Neural cell (in vitro differentiated cells): ENCODE measurements around the gene KAT8. TPM values are rescaled to one million over a fixed set of nuclear protein-coding genes. Genes with fewer than 3 reads are reported as not detected.

Experiments
- H2AFZ ChIP-seq: fragments of 200-600, 300-800 bp; sonication (generic), shearing (Covaris generic); 2 replicates; pipeline ENCODE4 v1.6.0; 2014; ENCODE audit warnings: low read depth, mild to moderate bottlenecking, antibody characterized with exemption, low read length, moderate library complexity
- H3F3A ChIP-seq: fragments of 200-600 bp; shearing (Covaris generic); 2 replicates; pipeline ENCODE4 v1.6.1; 2016; ENCODE audit warnings: mild to moderate bottlenecking, moderate library complexity, mixed read lengths, antibody characterized with exemption, low read length; ENCODE audit not compliant: insufficient read depth, poor library complexity, severe bottlenecking
- H3K27ac ChIP-seq: fragments of 200-600, 300-800 bp; sonication (generic), shearing (Covaris generic); 2 replicates; pipeline ENCODE4 v1.5.1; 2014; ENCODE audit warnings: mild to moderate bottlenecking, low read length, moderate library complexity
- H3K27me3 ChIP-seq: fragments of 300-800, 200-600 bp; sonication (generic), shearing (Covaris generic); 2 replicates; pipeline ENCODE4 v1.6.0; 2014; ENCODE audit warnings: mild to moderate bottlenecking, low read depth, low read length, moderate library complexity; ENCODE audit not compliant: insufficient read depth
- H3K36me3 ChIP-seq: fragments of 300-800, 200-600 bp; sonication (generic), shearing (Covaris generic); 2 replicates; pipeline ENCODE4 v1.5.1; 2014; ENCODE audit warnings: mild to moderate bottlenecking, antibody characterized with exemption, low read length, moderate library complexity; ENCODE audit not compliant: insufficient read depth
- H3K4me2 ChIP-seq: fragments of 300-800, 200-600 bp; sonication (generic), shearing (Covaris generic); 2 replicates; pipeline ENCODE4 v1.6.0; 2014; ENCODE audit warnings: mild to moderate bottlenecking, low read length
- H3K4me3 ChIP-seq: fragments of 300-800, 200-600 bp; sonication (generic), shearing (Covaris generic); 2 replicates; pipeline ENCODE4 v1.5.1; 2014; ENCODE audit warnings: mild to moderate bottlenecking, low read length, moderate library complexity
- H3K79me2 ChIP-seq: fragments of 200-600 bp; shearing (Covaris generic); replicated peaks from 2 replicates; pipeline ENCODE4 v1.6.0; 2014; ENCODE audit warnings: mild to moderate bottlenecking, low read length, moderate library complexity; ENCODE audit not compliant: insufficient read depth
- H3K9ac ChIP-seq: fragments of 300-800, 200-600 bp; sonication (generic), shearing (Covaris generic); 2 replicates; pipeline ENCODE4 v1.6.1; 2016; ENCODE audit warnings: mild to moderate bottlenecking, low read length, mixed read lengths
- H3K9me2 ChIP-seq: fragments of 200-600 bp; shearing (Covaris generic); 2 replicates; pipeline ENCODE4 v1.6.1; 2016; ENCODE audit warnings: mild to moderate bottlenecking, low read length, mixed read lengths; ENCODE audit not compliant: insufficient read depth
- H3K9me3 ChIP-seq: fragments of 200-600, 300-800 bp; sonication (generic), shearing (Covaris generic); 2 replicates; pipeline ENCODE4 v1.6.1; 2016; ENCODE audit warnings: mild to moderate bottlenecking, mixed run types, low read length, moderate library complexity, mixed read lengths
- H4K20me1 ChIP-seq: fragments of 200-600 bp; shearing (Covaris generic); 2 replicates; pipeline ENCODE4 v1.6.1; 2016; ENCODE audit warnings: mild to moderate bottlenecking, mixed run types; ENCODE audit not compliant: insufficient read depth
- CTCF ChIP-seq: fragments of 450-650 bp; IDR thresholded peaks from 2 replicates; pipeline ENCODE4 v1.5.1; 2014; ENCODE audit warnings: antibody characterized with exemption, mild to moderate bottlenecking, moderate library complexity; ENCODE audit not compliant: poor library complexity, severe bottlenecking
- EP300 ChIP-seq: fragments of 450-650 bp; conservative IDR thresholded peaks from 2 replicates; pipeline ENCODE4 v1.6.1; 2014; ENCODE audit warnings: antibody characterized with exemption, mild to moderate bottlenecking, moderate library complexity; ENCODE audit not compliant: poor library complexity, severe bottlenecking
- EZH2 ChIP-seq: fragments of 200-600, 300-800 bp; shearing (Covaris generic), sonication (generic); IDR thresholded peaks from 2 replicates; pipeline ENCODE4 v1.6.1; 2014; ENCODE audit warnings: antibody characterized with exemption, low read length, borderline replicate concordance, mild to moderate bottlenecking; ENCODE audit not compliant: insufficient read depth, poor library complexity, severe bottlenecking
- MXI1 ChIP-seq: fragments of 450-650 bp; conservative IDR thresholded peaks from 2 replicates; pipeline ENCODE4 v1.6.1; 2014; ENCODE audit warnings: antibody characterized with exemption, mild to moderate bottlenecking; ENCODE audit not compliant: poor library complexity, severe bottlenecking
- POLR2AphosphoS5 ChIP-seq: IDR thresholded peaks from 2 replicates; pipeline ENCODE4 v1.6.1; 2012
- RAD21 ChIP-seq: fragments of 450-650 bp; conservative IDR thresholded peaks from 2 replicates; pipeline ENCODE4 v1.6.1; 2014; ENCODE audit warnings: antibody characterized with exemption, mild to moderate bottlenecking, moderate library complexity
- REST ChIP-seq: IDR thresholded peaks from 2 replicates; pipeline ENCODE4 v1.6.1; 2012; ENCODE audit warnings: borderline replicate concordance
- SMC3 ChIP-seq: fragments of 450-650 bp; conservative IDR thresholded peaks from 2 replicates; pipeline ENCODE4 v1.6.1; 2014; ENCODE audit warnings: antibody characterized with exemption, mild to moderate bottlenecking, moderate library complexity; ENCODE audit not compliant: poor library complexity
- TAF1 ChIP-seq: IDR thresholded peaks from 2 replicates; pipeline ENCODE4 v1.6.1; 2012; ENCODE audit warnings: low read depth
- polyA plus RNA-seq: library from polyadenylated mRNA; depleted of rRNA; stranded (reverse); fragments of >200 nt; gene quantifications from 2 replicates; pipeline ENCODE4 v1.2.3, GENCODE V29; 2014

Gene KAT8
- polyA plus RNA-seq, 1 donor from 2014 or later, result 98.0 TPM

- Histone ChIP-seq H3F3A (no peaks in the 10 kb centered on the region), H3K9me3 (no peaks in the 10 kb centered on the region), H3K4me2 (no peak overlapping the region), H3K9ac (no peak overlapping the region), H2AFZ (no peak overlapping the region), H3K79me2 (no peaks in the 10 kb centered on the region), H3K4me3 (no peak overlapping the region), H3K27me3 (no peaks in the 10 kb centered on the region), H3K36me3 (no peaks in the 10 kb centered on the region), H3K9me2 (no peaks in the 10 kb centered on the region), H3K27ac (no peak overlapping the region), H4K20me1 (no peaks in the 10 kb centered on the region)
- TF ChIP-seq RAD21 (no peak), MXI1 (no peak), TAF1 (no peak), CTCF (no peak), EZH2 (no peak)
These were observed 14.4 kb downstream of the KAT8 start for GRCh38 chr16:31131841-31132271.

- Histone ChIP-seq H3K27me3 (no peaks in the 10 kb centered on the region), H3F3A (no peaks in the 10 kb centered on the region), H3K9me2 (no peaks in the 10 kb centered on the region), H3K79me2 (no peaks in the 10 kb centered on the region), H3K9ac (no peak overlapping the region), H4K20me1 (no peaks in the 10 kb centered on the region), H2AFZ (no peak overlapping the region), H3K4me2 (no peak overlapping the region), H3K4me3 (no peak overlapping the region), H3K36me3 (no peaks in the 10 kb centered on the region), H3K9me3 (no peaks in the 10 kb centered on the region), H3K27ac (no peak overlapping the region)
- TF ChIP-seq POLR2AphosphoS5, result no peak
These were observed 15.0 kb downstream of the KAT8 start for GRCh38 chr16:31132303-31132979.

- Histone ChIP-seq H3K9me2 (no peaks in the 10 kb centered on the region), H3K27ac (no peak overlapping the region), H3K79me2 (no peaks in the 10 kb centered on the region), H3K4me3 (no peak overlapping the region), H3F3A (no peaks in the 10 kb centered on the region), H3K9me3 (no peaks in the 10 kb centered on the region), H2AFZ (no peak overlapping the region), H3K27me3 (no peaks in the 10 kb centered on the region), H4K20me1 (no peaks in the 10 kb centered on the region), H3K36me3 (no peaks in the 10 kb centered on the region), H3K9ac (no peak overlapping the region), H3K4me2 (no peak overlapping the region)
- TF ChIP-seq CTCF (no peak), MXI1 (no peak), POLR2AphosphoS5 (no peak), EZH2 (no peak), SMC3 (no peak), REST (no peak), RAD21 (no peak), EP300 (no peak)
These were observed 15.6 kb downstream of the KAT8 start for GRCh38 chr16:31133046-31133501.
